HUDEP-2 (cell line): ENCODE measurements around the gene TTLL6.

Source experiments
- DNase-seq, 76 experiments: peaks; one replicate each; lab custom pipeline; 2025; ENCODE audit not compliant: unreplicated experiment in 76 of 76; lab: John Stamatoyannopoulos, UW

Gene TTLL6

GRCh38 chr17:48767263-48767774 is 49.7 kb downstream of the TTLL6 start:
- DNase-seq, result no peak

DNA sequence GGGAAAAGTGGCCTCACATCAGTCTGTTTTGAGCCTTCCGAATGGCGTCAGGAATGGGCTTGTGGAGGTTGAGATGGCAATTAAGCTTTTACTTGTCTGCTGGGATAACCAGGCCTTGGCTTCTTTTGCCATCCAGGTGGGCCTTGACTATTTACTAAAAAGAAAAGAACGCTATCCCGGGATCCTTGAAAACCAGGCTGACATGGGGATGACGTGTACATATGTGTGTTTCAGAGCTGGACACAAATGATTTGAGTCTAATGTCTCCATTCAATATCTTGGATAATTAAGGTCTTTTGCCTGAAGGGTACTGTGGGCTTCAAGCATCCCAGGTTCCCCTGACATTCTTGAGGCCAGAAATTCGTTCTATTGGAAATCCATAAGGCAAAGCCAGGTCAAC is 55.9 kb downstream of the TTLL6 start:
- no peak for DNase-seq

DNA sequence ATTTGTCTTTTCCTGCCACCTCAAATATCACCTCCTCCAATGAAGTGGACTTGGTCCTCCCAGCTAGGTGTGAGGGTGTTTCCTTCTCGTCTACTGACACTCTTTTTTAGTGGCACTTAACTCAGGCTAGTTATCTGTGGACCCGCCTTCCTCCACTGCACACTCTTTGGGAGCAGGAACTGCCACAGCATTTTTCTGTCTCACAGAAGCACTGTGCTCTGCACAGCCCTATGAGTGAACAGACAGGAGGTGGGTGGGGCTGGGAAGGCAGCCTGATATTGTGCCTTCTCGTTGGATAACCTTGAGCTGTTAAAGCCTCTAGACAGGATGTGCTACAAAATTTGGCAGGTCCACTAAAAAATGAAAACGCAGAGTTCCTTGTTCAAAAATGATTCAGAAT is 56.6 kb downstream of the TTLL6 start:
- no peak for DNase-seq

DNA sequence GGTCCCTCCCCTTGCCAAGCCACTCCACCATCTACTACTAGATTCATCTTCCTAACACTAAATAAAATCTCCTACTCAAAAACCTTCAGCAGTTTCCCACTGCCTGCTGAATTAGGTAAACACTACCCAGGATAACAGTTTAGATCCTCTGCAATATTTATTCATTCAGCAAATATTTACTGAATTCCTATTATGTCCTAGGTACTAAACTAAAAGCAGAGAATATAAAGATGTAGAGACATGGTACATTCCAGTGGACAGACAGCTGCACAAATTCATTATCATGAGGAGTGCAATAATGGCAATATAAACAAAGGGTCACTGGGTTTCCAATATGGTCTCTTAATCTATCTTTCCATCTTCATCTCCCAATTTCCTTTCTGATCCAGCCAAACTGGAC is 57.7 kb downstream of the TTLL6 start:
- no peak for DNase-seq

DNA sequence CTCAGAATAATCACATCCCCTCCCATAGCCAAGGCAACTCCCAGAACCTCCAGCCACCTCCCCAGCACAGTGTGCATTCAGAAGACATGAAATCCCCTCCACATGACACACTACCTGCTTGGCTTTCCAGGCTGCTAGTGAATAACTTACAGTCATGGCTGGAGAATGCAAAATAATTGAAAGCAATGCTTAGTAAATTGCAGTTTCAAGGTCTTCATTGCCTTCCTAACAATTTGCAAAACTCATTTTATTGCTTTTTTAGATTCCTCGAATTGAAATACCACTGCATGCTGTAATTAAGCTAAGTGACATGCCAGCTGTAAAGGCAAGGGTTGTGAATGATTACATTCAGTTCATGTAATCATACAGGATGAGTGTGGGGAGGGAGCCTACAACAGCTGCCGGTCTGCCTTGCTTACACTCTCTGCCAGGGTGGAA is 59.5 kb downstream of the TTLL6 start:
- DNase-seq, result no peak

GRCh38 chr17:48756830-48757251 is 60.2 kb downstream of the TTLL6 start:
- no peak for DNase-seq

DNA sequence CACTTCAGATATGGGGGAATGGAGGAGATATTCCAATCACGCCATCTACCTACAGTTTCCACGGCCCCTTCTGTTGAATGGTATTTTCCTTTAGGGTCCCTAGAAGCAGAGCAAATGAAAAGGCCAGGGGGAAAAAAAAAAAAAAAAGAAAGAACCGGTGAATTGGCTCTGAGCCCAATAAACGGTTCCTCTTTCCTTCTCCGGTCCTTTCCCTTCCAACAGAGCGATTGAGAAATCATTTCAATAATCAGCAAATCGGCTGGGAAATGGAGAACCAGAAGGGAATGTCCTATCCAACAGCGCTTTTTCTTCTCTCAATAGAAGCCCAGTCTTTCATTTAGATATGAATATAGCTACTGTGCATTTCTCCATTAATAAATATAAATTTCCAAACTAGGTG is 61.7 kb downstream of the TTLL6 start:
- DNase-seq, result no peak

GRCh38 chr17:48754500-48755261 is 62.3 kb downstream of the TTLL6 start:
- no peak for DNase-seq

DNA sequence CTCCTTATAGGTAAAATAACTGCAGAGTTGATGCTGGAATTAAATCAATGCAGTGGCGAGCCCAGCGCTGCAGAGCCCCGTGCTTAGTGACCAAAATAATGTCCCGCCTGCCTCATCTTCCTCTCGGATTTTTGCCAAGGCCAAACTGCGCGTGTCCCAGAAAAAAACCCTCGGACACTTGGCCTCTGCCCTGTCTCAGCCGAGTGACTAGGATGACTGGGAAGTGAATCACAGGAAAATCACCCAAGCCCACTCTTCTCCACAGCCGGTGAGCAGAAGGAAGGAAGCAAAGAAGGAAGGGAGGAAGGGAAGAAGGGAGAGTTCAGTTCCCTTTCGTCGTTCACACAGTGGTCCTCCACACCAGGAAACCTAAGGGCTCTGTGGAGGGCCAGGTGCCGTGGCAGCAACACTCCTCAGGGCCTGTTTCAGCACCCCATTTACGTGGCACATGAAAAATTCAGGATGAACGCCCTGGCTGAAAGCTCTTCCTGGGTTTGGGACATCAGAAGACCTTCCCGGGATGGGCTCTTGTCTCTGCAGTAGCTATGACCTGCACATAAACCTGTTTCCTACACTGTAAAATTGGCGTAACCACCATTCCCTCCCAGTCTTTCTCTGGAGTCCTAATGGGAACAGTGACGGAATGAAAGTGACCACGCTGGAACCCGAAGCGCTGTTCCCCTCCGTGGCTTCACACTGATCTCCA is 63.1 kb downstream of the TTLL6 start:
- DNase-seq, result no peak

GRCh38 chr17:48752399-48753288 is 64.4 kb downstream of the TTLL6 start:
- DNase-seq, result no peak

- DNase-seq, result no peak
These were observed 65.2 kb downstream of the TTLL6 start for GRCh38 chr17:48751733-48752398.

GRCh38 chr17:48751172-48751571 is 65.9 kb downstream of the TTLL6 start:
- DNase-seq, result no peak

- DNase-seq, result no peak
These were observed 67.1 kb downstream of the TTLL6 start for GRCh38 chr17:48749621-48750553.

DNA sequence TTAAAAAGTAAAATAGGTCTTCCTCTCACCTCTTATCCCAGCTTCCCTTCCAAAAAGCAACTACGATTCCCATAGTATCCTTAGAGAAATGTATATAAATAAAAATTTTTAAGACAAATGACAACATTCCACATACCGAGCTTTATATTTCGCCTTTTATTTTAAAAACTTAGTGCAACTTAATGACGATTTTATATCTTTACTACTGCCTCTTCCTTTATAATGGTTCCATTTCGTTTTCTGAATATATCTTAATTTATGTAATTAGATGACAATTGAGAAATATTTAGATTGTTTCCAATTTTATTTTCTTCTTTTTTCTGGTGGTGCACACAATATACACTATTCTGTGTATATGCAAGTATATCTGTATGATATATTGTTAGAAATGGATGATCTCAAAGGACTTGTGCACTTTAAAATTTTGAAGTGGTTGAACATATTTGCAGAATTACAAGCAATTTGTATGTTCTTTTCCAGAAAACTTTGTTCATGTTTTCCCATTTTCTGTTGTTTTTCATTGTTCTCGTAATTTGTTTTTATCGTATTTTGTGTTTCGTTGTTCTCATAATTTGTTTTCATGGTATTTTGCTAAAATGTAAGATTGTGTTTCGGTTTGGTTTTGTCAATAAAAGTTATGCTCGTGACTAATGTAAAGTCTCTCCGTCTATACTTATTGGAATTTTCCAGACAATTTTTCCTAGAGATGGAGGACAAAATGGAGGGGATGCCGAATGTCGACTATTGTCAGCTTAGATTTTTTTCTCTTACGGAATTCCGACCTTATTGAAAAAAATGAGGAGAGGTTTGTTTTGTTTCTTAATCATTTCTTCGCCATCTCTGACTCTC is 68.1 kb downstream of the TTLL6 start:
- no peak for DNase-seq

GRCh38 chr17:48747445-48748363 is 69.3 kb downstream of the TTLL6 start:
- no peak for DNase-seq

- DNase-seq, result no peak
These were observed 70.0 kb downstream of the TTLL6 start for GRCh38 chr17:48746916-48747444.
